ENCODE measurements around the gene SNTG2.

DNA sequence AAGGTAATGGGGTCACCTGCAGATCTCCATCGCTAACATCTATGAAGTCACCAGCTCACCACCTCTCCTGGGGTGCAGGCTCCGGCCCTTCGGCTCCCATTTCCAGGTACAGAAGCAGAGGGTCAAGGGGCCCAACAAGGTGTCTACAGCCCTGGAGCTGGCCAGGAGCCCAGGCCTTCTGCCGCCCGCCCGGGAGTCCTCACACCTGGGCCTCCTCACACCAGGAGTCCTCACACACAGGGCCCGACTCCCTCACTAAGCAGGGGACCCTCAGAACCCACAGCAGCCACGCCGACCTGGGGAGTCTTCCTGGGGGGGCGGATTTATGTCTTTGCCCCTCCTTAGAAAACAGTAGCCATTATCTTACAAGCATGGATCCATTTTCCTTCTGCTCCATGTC lies 419.3 kb downstream of the SNTG2 start:
- TF ChIP-seq CTCF (IDR thresholded peaks at IDR 0.05) (no peak), POLR2A (IDR thresholded peaks at IDR 0.05) (no peak)

Measured in esophagus squamous epithelium (tissue), 4 donors.